Measurements from ENCODE around the gene GGCX.

DNA sequence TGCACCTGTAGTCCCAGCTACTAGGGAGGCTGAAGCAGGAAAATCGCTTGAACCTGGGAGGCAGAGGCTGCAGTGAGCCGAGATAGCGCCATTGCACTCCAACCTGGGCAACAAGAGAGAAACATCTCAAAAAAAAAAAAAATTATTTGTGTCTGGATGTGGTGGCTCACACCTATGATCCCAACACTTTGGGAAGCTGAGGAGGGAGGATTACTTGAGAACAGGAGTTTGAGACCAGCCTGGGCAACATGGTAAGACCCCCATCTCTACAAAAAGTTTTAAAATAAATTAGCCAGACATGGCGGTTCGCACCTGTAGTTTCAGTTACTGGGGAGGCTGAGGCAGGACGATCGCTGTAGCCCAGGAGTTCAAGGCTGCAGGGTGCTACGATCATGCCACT is 14.4 kb upstream of the GGCX start:
- TF ChIP-seq, protein P1, sequence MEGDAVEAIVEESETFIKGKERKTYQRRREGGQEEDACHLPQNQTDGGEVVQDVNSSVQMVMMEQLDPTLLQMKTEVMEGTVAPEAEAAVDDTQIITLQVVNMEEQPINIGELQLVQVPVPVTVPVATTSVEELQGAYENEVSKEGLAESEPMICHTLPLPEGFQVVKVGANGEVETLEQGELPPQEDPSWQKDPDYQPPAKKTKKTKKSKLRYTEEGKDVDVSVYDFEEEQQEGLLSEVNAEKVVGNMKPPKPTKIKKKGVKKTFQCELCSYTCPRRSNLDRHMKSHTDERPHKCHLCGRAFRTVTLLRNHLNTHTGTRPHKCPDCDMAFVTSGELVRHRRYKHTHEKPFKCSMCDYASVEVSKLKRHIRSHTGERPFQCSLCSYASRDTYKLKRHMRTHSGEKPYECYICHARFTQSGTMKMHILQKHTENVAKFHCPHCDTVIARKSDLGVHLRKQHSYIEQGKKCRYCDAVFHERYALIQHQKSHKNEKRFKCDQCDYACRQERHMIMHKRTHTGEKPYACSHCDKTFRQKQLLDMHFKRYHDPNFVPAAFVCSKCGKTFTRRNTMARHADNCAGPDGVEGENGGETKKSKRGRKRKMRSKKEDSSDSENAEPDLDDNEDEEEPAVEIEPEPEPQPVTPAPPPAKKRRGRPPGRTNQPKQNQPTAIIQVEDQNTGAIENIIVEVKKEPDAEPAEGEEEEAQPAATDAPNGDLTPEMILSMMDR (IDR thresholded peaks at IDR 0.05; ENCODE audit: low read length) = no peak
- TF ChIP-seq EZH2 (optimal IDR thresholded peaks at IDR 0.05; ENCODE audit: low read depth, low read length) (no peak), EZH2phosphoT487 (IDR thresholded peaks at IDR 0.05; ENCODE audit: low read length) (no peak)
